Breast epithelium (tissue), 4 donors: ENCODE data around the gene RBM15. TPM values are rescaled to one million over a fixed set of nuclear protein-coding genes. Genes with fewer than 3 reads are reported as not detected.

Source experiments
- DNase-seq, 2 donors: peaks; one replicate each; pipeline ENCODE4 v3.0.0-alpha.2; 2019; ENCODE audit warnings: low spot score in 2 of 2
- H3K27ac ChIP-seq, 2 donors: fragments of 200-600 bp; sonication (generic) in 1 of 2; one replicate each; pipeline ENCODE4 v1.5.1; 2016 to 2019; ENCODE audit warnings: mild to moderate bottlenecking in 1 of 2
- H3K27me3 ChIP-seq, 2 donors: fragments of 200-600 bp; sonication (generic) in 1 of 2; one replicate each; pipeline versions ENCODE4 v1.5.1 to v1.6.0; 2017 to 2019; ENCODE audit warnings: control low read depth in 1 of 2, mild to moderate bottlenecking in 1 of 2
- H3K36me3 ChIP-seq: fragments of 200-600 bp; one replicate; pipeline ENCODE4 v1.5.1; 2019
- H3K4me1 ChIP-seq, 2 donors: fragments of 200-600 bp; sonication (generic); one replicate each; pipeline ENCODE4 v1.5.1; 2016 to 2019; ENCODE audit warnings: control low read depth in 1 of 2
- H3K4me3 ChIP-seq, 3 donors: fragments of 200-600 bp; sonication (generic); 1 replicate in 2 of 3; 2 replicates in 1 of 3; pipeline ENCODE4 v1.5.1; 2016 to 2019; ENCODE audit warnings: mild to moderate bottlenecking in 3 of 3, moderate library complexity in 2 of 3
- H3K9me3 ChIP-seq, 2 donors: fragments of 200-600 bp; sonication (generic) in 1 of 2; one replicate each; pipeline ENCODE4 v1.5.1; 2016 to 2019; ENCODE audit warnings: control low read depth in 1 of 2
- POLR2A ChIP-seq: fragments of 450-650 bp; IDR thresholded peaks from one replicate; pipeline ENCODE4 v1.6.1; 2016; ENCODE audit warnings: antibody characterized with exemption, mild to moderate bottlenecking, moderate library complexity
- POLR2AphosphoS5 ChIP-seq, 3 donors: sonication (generic); formaldehyde crosslinking; IDR thresholded peaks; one replicate each; pipeline ENCODE4 v1.6.1; 2017; ENCODE audit warnings: antibody characterized with exemption in 3 of 3
- intact Hi-C: fragments of 100-400 bp; cut with DNase I; formaldehyde crosslinking; loops from one replicate; pipeline ENCODE4 v1.15.1; 2023; ENCODE audit warnings: low total_unique reads
- total RNA-seq, 3 donors: library from RNA; depleted of rRNA; stranded (reverse); fragments of >200 nt; gene quantifications; one replicate each; pipeline ENCODE4 v1.1.0, GENCODE V29; 2016
- TF ChIP-seq, protein P1 (sequence below), 3 donors: fragments of 450-650 bp; IDR thresholded peaks; one replicate each; pipeline ENCODE4 v1.5.1; 2016 to 2017; ENCODE audit warnings: antibody characterized with exemption in 3 of 3, mild to moderate bottlenecking in 3 of 3, moderate library complexity in 3 of 3

The RBM15 gene
- total RNA-seq, 3 donors from 2014 or later, result 33.4 to 47.1 (median 35.4) TPM

DNA sequence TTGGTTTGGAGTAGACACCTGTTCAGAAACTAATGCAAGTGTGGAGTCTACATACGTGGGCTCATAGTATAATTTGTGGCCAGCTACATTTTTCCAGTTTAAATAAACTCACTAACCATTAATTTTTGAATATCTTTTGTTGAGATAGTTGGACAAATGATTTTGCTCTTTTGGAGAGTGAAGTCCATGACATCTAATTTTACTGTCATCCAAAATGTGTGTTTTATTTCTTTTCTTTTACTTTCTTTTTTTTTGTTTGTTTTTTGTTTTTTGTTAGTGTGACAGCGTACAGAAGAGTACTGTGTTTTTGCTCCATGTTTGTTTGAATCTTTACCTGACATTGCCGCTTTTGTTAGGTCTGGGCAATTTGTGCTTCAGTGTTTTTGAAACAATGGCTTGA, 5.0 kb downstream of the RBM15 start:
- no peak overlapping the region for H3K27ac ChIP-seq
- no peaks in the 10 kb centered on the region for H3K27me3 ChIP-seq

DNA sequence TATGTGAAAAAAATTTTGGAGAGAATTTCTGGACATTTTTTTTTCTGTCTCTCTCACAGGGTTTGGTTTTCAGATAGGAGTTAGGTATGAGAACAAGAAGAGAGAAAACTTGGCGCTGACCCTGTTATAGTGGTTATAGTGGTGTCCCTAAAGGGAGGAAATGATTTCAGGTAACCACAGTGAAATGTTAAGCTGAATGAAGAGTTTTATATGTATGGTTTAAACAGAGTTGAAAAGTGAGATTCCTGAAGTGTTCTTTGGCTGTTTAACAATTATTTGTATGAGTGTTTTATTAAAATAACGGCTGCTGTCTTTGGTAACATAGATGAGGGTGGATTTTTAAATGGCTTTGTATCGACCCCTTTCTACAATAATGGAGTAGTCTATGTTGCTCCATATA, 6.3 kb downstream of the RBM15 start:
- H3K27me3 ChIP-seq, result no peaks in the 10 kb centered on the region
- no peaks in the 10 kb centered on the region for H3K9me3 ChIP-seq
- peaks cover 0 to 19% of the 10 kb centered on the region in 2 donors for H3K4me1 ChIP-seq
- intact Hi-C loops, result no loop called here
- no peak for DNase-seq
- H3K27ac ChIP-seq, result no peak overlapping the region
- TF ChIP-seq, protein P1, sequence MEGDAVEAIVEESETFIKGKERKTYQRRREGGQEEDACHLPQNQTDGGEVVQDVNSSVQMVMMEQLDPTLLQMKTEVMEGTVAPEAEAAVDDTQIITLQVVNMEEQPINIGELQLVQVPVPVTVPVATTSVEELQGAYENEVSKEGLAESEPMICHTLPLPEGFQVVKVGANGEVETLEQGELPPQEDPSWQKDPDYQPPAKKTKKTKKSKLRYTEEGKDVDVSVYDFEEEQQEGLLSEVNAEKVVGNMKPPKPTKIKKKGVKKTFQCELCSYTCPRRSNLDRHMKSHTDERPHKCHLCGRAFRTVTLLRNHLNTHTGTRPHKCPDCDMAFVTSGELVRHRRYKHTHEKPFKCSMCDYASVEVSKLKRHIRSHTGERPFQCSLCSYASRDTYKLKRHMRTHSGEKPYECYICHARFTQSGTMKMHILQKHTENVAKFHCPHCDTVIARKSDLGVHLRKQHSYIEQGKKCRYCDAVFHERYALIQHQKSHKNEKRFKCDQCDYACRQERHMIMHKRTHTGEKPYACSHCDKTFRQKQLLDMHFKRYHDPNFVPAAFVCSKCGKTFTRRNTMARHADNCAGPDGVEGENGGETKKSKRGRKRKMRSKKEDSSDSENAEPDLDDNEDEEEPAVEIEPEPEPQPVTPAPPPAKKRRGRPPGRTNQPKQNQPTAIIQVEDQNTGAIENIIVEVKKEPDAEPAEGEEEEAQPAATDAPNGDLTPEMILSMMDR (IDR thresholded peaks at IDR 0.05), result no peak
- no peak for TF ChIP-seq POLR2AphosphoS5 (IDR thresholded peaks at IDR 0.05)
- TF ChIP-seq POLR2A, result no peak
- H3K36me3 ChIP-seq, result peaks cover 4% of the 10 kb centered on the region
- no peak overlapping the region for H3K4me3 ChIP-seq

More for the DNA sequence above, 5.0 kb downstream of the RBM15 start:
- TF ChIP-seq, protein P1 (IDR thresholded peaks at IDR 0.05), result no peak
- TF ChIP-seq POLR2AphosphoS5 (IDR thresholded peaks at IDR 0.05), result no peak
- TF ChIP-seq POLR2A, result no peak
- H3K36me3 ChIP-seq, result peaks cover 4% of the 10 kb centered on the region
- DNase-seq, result no peak
- no peak overlapping the region for H3K4me3 ChIP-seq
- H3K9me3 ChIP-seq, result no peaks in the 10 kb centered on the region
- intact Hi-C loops, result no loop called here
- H3K4me1 ChIP-seq, result peaks cover 0 to 17% of the 10 kb centered on the region in 2 donors

DNA sequence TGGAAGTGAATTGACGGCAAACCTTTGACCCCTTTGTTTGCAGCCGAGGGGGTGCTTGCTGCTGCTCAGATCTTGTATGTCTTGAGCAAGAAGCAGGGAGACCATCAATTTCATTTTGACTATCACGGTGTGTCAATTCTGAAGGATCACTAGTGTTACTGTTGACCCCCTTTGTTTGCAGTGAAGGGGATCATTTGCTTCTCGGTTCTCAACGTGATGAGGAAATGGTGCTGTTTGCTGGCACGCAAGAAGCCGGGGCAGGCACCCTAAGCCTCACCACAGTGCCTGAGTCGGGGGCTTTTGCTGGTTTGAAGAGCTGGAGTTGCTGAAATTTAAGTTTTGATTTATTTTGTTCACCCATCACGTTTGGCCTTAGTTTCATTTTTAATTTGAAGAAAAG, 7.5 kb downstream of the RBM15 start:
- TF ChIP-seq, protein P1 (IDR thresholded peaks at IDR 0.05), result no peak
- TF ChIP-seq POLR2A (no peak), POLR2AphosphoS5 (IDR thresholded peaks at IDR 0.05) (no peak)
- H3K27me3 ChIP-seq, result no peaks in the 10 kb centered on the region
- H3K4me1 ChIP-seq, result peaks cover 0 to 8% of the 10 kb centered on the region in 2 donors
- intact Hi-C loops, result no loop called here
- no peak overlapping the region for H3K27ac ChIP-seq
- H3K9me3 ChIP-seq, result no peaks in the 10 kb centered on the region
- H3K4me3 ChIP-seq, result no peak overlapping the region
- peaks cover 4% of the 10 kb centered on the region for H3K36me3 ChIP-seq
- DNase-seq, result no peak

DNA sequence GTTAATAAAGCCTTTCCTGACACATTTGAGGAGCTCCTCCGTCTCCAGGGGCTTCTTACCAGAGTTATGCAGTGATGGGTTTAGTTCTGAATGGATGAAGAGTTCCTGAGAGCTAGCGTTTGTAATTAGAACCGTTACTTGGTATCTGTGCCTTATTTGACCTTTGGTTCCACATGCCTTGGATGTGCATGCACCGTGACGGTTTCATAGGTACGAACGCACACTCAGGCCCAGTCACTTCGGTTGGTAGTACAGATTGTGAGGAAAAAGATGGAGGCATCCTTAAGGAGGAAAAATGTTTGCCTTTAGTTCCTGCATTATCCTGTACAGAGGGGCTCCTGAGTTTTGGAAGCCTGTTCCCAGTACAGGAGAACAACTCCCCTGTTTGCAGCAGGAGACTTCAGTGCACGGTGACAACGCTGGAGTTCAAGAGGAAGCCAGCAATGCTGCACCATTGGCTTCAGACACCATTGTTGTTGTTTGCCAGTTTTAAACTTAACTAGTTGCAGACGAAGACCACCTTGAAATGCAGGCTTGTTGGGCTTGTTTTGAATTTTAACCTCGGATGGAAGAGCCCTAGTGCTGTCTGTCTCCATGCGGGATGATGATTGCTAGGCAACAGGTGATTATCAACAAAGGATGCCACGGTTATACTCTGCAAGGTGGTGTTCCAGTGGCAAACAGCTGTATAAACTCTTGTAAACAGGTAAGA, 8.2 kb downstream of the RBM15 start:
- no peak for DNase-seq
- Histone ChIP-seq H3K4me1 (peaks cover 0 to 5% of the 10 kb centered on the region in 2 donors), H3K4me3 (no peak overlapping the region), H3K9me3 (no peaks in the 10 kb centered on the region), H3K36me3 (peaks cover 4% of the 10 kb centered on the region), H3K27me3 (no peaks in the 10 kb centered on the region), H3K27ac (no peak overlapping the region)
- intact Hi-C loops, result no loop called here
- TF ChIP-seq, protein P1 (IDR thresholded peaks at IDR 0.05), result no peak
- TF ChIP-seq POLR2A, result no peak
- no peak for TF ChIP-seq POLR2AphosphoS5 (IDR thresholded peaks at IDR 0.05)

DNA sequence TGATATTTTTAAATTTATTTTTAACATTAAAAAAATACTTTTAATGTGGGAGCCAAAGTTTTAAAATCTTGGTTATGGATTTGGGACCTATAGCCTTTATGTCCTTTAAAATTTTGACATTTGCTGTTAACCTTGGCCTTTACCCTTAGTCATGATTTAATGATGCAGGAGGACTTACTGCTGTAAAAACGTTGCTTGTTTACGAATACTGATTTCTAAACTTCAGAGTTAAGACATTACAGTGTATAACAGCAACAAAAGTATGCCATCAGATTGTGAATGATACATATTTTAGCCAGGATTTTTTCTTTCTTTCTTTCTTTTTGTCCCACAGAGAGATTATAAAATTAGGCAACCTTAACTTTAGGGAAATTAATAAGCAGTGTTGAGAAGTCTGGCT, 8.9 kb downstream of the RBM15 start:
- peaks cover 0 to 5% of the 10 kb centered on the region in 2 donors for H3K4me1 ChIP-seq
- peaks cover 4% of the 10 kb centered on the region for H3K36me3 ChIP-seq
- H3K27me3 ChIP-seq, result no peaks in the 10 kb centered on the region
- DNase-seq, result no peak
- no peaks in the 10 kb centered on the region for H3K9me3 ChIP-seq
- intact Hi-C loops, result no loop called here
- no peak overlapping the region for H3K27ac ChIP-seq
- TF ChIP-seq POLR2A (no peak), POLR2AphosphoS5 (IDR thresholded peaks at IDR 0.05) (no peak)
- TF ChIP-seq, protein P1 (IDR thresholded peaks at IDR 0.05), result no peak
- H3K4me3 ChIP-seq, result no peak overlapping the region
